HEK293 (cell line): ENCODE data around the gene CFAP119.

Source experiments
- CTCF ChIP-seq: fragments of 450-650 bp; formaldehyde crosslinking; IDR thresholded peaks from 2 replicates; pipeline ENCODE4 v1.5.1; 2016; ENCODE audit warnings: missing biosample characterization, missing genetic modification characterization
- KLF16 ChIP-seq: fragments of 450-650 bp; formaldehyde crosslinking; IDR thresholded peaks from 2 replicates; pipeline ENCODE4 v1.5.1; 2017; ENCODE audit warnings: missing biosample characterization, missing genetic modification characterization
- RBAK ChIP-seq: fragments of 450-650 bp; formaldehyde crosslinking; IDR thresholded peaks from 2 replicates; pipeline ENCODE4 v1.5.1; 2016; ENCODE audit warnings: missing biosample characterization, missing genetic modification characterization
- TF ChIP-seq, protein P1 (sequence below): fragments of 450-650 bp; formaldehyde crosslinking; IDR thresholded peaks from 2 replicates; pipeline ENCODE4 v1.5.1; 2016; ENCODE audit warnings: missing biosample characterization, missing genetic modification characterization

- TF ChIP-seq RBAK (no peak), KLF16 (tag by site-specific recombination) (no peak), CTCF (no peak)
- TF ChIP-seq, protein P1, sequence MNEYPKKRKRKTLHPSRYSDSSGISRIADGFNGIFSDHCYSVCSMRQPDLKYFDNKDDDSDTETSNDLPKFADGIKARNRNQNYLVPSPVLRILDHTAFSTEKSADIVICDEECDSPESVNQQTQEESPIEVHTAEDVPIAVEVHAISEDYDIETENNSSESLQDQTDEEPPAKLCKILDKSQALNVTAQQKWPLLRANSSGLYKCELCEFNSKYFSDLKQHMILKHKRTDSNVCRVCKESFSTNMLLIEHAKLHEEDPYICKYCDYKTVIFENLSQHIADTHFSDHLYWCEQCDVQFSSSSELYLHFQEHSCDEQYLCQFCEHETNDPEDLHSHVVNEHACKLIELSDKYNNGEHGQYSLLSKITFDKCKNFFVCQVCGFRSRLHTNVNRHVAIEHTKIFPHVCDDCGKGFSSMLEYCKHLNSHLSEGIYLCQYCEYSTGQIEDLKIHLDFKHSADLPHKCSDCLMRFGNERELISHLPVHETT (tag by site-specific recombination), result no peak
Observed at GRCh38 chr16:30773826-30774225, 12.0 kb upstream of the CFAP119 start.
